AG09309 (cell line): ENCODE data around the gene DBH.

Source experiments
- DNase-seq: peaks from one replicate; pipeline ENCODE4 v3.0.0-alpha.2; 2010; ENCODE audit warnings: low read depth
- H3K4me3 ChIP-seq: 2 replicates; pipeline ENCODE4 v1.5.1; 2011; ENCODE audit warnings: mild to moderate bottlenecking, low read depth, low read length, moderate library complexity; ENCODE audit not compliant: control insufficient read depth
- TF ChIP-seq, protein P1 (sequence below): IDR thresholded peaks from 2 replicates; pipeline ENCODE4 v1.5.1; 2011; ENCODE audit warnings: mild to moderate bottlenecking, low read depth, low read length, inconsistent platforms; ENCODE audit not compliant: insufficient read depth, control insufficient read depth; ENCODE audit errors: missing control alignments

The DBH gene

DNA sequence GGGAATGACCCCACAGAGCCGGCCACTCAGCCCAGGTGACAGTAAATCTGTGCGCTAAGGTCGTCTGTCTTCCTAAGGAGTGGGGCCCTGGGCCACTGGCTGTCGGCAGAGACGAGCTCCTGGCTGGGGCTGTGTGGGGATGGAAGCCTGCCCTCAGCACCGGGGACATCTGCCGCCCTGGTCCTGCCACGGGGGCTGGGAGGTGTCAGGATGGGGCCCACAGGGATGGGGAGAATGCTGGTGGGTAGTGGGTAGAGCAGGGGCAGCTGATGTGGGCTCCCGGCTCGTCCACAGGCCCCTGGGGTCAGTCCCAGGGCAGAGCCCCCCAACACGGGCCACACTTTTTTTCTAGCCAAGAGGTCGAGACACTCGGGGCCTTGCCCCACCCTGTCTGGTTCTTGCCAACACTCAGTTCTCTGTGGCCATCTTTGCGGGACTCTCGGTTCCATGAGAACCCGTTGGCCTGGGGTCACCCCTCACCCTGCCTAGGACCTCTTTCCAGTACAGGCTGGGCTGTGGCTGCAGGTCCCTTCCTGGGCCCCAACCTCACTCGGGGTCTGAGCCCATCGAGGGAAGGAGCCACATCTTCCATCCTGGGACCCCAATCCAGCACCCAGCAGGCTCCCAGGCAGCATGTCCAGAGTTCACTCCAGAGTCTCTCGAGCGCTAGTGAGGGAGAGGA lies 45.0 kb downstream of the DBH start:
- no peak for DNase-seq
- H3K4me3 ChIP-seq: no peak overlapping the region
- TF ChIP-seq, protein P1, sequence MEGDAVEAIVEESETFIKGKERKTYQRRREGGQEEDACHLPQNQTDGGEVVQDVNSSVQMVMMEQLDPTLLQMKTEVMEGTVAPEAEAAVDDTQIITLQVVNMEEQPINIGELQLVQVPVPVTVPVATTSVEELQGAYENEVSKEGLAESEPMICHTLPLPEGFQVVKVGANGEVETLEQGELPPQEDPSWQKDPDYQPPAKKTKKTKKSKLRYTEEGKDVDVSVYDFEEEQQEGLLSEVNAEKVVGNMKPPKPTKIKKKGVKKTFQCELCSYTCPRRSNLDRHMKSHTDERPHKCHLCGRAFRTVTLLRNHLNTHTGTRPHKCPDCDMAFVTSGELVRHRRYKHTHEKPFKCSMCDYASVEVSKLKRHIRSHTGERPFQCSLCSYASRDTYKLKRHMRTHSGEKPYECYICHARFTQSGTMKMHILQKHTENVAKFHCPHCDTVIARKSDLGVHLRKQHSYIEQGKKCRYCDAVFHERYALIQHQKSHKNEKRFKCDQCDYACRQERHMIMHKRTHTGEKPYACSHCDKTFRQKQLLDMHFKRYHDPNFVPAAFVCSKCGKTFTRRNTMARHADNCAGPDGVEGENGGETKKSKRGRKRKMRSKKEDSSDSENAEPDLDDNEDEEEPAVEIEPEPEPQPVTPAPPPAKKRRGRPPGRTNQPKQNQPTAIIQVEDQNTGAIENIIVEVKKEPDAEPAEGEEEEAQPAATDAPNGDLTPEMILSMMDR: no peak

DNA sequence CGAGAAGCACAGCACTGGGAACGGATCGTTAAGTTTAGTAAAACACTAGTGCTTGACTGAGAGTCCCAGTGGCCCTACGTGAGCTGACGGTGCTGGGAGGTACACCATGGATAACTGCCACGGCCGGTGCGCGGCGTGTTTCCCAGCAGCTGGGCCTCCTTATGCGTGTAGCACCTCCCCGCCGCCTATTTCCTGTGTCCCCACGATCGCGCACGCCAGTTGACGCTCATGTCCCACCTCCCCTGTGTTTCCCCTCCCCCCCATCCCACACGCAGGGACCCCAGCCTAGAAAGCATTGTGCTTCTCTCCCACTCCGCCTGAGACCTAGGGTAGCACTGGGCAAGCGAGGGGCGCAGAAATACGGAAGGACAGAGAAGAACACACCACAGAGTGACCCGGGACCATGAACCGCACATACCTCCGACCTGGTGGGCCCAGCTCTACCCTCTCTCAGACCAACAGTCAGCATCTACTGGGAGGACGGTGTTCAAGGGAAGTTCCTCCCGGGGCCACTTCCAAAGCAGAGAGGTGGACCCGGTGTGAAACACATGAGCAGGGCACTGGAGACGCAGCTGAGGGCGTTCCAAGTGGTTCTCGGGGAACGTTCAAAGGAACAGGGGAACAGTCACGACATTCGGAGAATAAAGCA lies 45.6 kb downstream of the DBH start:
- no peak overlapping the region for H3K4me3 ChIP-seq
- DNase-seq: no peak
- TF ChIP-seq, protein P1: no peak

DNA sequence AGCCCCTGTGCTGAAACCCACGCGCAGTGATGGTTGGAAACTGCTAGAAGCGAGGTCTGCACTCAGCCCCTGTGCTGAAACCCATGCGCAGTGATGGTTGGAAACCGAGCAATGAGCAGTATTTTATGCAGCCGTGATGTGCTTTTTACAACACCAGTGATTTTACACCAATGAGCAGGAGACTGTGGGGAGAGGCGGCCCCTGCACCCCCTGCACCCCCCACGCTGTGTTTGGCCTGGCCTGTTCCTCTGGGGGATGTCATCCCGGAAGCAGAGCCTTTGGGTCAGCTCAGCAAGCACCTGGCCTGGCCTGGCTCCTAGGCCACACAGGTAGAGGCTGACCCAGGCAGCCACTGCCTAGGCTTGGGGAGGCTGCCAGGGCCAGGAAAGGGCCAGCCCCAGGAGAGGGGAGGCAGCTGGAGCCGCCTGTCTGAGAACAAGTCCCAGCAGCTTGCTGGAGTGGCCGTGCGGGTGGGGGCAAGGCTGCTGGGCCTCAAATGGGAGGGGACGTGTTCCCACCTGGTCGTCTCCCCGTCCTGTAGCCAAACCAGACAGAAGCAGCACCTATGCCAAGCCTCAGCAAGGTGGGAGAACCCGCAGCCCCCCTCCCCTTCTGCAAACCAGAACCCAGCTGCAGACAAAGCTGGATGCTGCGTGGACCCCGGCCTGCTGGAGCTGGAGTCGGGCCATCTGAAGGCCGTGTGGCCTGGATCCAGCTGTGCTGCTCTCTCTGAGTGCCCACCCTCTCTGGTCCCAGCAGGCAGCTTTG lies 46.8 kb downstream of the DBH start:
- TF ChIP-seq, protein P1: no peak
- H3K4me3 ChIP-seq: no peak overlapping the region
- DNase-seq: no peak

DNA sequence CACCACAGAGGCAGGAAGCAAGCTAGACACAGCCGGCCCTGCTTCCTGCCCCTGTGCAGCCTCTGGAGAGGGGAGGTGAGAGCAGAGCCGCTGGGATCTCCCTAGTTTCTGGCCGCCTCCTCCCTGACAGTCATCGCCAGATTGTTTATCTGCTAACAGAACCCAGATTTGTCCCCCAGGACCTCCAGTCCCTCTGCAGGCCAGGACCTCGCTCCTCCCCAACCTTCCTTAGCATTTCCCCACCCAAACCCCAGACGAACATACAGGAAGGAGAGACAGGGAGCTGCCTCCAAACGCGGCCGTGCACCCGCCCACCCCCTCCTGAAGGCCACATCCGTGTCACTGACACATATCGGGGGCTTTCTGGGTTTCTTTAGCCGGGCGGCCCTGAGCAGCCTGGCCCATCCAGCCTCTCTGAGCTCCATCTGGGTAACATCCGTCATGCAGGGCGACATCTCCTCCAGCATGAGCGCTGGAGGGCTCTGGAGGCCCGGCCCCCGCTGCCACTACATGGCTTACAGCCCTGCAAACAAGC lies 47.5 kb downstream of the DBH start:
- H3K4me3 ChIP-seq: no peak overlapping the region
- no peak for DNase-seq
- TF ChIP-seq, protein P1: no peak

DNA sequence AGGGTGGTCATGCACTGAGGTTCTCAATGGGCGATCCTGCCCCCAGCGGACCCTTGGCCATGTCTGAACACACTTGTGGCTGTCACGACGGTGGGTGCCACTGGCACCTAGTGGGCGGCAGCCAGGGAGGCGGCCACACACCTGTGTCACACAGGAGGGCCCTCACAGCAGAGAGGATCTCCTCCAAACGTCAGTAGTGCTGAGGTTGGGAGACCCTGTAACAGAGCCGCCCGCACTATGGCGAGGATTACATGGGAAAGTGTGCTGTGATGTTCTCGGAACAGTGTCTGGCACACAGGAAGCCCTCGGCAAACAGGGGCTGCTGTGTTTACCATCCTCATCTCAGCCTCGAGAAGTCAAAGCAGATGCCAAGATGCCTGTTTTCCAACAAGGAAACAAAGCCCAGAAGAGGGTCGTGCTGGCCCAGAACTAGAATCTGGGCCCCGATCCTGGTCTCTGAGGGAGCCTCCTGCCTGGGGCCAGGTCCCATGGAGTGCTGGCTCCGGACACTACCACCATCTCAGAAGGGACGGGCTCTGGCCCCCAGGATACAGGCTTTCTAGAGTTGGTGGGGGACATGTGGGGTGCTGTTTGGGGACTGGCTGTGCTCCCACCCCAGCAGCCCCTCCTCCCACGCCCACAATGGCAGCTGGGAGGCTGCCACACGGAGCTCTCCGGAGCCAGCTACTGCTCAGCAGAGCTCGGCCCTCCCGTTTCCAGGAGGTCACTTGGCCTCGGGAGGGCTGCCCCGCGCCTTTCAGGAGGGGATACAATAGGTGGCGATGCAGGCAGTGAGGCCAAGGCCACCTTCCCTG lies 48.2 kb downstream of the DBH start:
- H3K4me3 ChIP-seq: no peak overlapping the region
- TF ChIP-seq, protein P1: no peak
- no peak for DNase-seq

DNA sequence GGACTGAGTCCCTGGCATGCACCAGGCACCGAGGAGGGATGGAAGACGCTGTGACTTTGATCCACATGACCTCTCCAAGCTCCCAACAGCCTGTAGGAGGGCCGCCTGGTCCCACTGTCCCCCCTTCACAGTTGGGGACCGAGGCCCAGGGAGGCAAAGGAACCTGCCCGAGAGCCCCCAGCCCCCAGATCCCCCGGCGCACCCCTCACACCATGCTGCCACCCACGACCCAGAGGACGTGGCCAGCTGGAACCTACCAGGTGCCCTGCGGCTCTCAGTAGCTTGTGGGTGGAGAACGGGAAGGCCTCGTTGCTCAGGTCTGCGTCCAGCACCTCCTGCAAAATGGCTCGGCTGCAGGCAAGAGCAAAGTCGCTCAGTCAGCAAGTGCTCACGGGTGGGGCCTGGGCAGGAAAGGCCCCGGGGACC lies 48.8 kb downstream of the DBH start:
- no peak for DNase-seq
- TF ChIP-seq, protein P1: no peak
- H3K4me3 ChIP-seq: no peak overlapping the region
